Measurements from ENCODE around the gene CCDC86.

Gene CCDC86

DNA sequence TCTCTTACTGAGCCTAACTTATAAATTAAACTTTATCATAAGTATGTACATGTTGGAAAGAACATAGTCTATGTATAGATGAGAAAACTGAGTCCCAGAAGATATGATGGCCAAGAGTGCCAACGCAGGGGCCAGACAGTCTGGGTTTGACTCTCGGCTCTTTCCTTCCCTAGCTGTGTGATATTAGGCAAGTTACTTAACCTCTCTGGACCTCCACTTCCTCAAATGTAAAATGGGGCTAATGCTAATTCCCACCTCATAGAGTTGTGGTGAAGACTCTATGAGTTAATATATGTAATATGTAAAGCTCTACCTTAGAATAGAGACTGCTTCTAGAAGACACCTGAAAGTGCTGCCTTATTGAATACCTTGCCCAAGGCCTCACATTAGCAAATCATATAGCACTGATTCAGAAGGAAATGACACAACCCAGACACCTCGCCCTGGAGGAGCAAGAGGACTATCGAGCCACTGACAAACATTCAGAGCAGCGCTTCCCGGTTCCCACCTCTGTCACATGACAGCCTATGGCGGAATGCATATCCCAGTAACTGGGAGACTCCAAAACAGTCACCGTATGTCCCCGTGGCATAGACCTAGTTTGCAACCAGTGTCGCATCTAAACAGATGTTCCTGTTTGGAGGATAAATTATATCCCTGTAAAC, 11.3 kb upstream of the CCDC86 start:
- no peak for DNase-seq (ENCODE audit: low read depth, low spot score)

DNA sequence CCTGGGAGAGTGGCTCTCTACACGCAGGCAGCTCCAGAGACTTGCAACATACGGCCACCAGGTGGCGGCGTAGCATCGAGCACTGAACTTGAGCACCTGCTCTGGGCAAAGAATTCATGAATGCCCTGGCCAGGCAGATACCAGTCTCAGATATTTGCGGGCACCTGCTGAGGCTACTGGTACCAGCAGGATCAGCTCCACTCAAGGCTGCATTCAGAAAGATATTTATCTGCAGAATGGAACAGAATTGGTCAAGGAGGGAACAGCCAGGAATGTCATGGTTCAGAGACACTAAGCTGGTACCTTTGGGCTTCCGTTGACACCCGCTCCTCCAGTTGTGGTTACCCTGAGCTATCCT, 10.8 kb upstream of the CCDC86 start:
- peak; percentile 47 for DNase-seq (ENCODE audit: low read depth, low spot score)

DNA sequence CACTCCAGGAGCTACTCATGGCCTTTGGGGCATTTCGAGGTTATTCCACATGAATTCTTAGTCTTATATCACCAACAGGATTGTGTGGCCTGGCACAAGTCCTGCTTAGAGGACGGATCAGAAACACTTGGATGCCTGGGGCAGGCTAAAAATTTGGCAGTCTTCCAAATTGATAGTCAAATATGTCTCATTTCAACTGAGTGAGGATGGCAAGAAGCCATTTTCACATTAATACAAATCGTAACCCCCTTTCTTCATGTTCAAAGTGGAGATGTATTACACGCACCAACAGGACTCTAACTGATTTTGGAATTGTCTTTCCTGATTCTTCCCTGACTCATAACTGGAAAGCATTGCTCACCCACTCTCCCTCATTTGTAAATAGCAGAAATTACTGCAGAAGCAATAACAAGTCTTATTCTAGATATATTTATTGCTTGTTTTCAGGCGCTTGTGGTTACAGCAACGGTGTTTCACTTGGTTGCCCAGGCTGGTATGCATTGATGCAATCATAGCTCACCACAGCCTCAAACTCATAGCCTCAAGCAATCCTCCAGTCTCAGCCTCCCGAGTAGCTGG, 10.3 kb upstream of the CCDC86 start:
- no peak for DNase-seq (ENCODE audit: low read depth, low spot score)

GRCh38 chr11:60834742-60835533, 7.0 kb upstream of the CCDC86 start:
- no peak for DNase-seq (ENCODE audit: low read depth, low spot score)

DNA sequence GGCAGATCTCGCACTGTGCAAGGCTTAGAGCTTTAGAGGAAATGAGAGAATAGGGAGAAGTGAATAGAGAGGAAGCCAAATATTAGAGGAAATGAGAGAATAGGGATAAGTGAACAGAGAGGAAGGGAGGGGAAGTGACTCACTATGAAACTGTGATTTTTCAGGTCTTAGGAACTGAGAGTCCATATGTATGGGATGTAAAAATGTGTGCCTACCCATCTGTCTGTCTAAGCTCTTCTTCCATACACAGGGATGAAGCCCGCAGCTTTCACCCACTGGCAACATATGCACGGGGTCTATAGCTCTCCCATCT, 6.4 kb upstream of the CCDC86 start:
- DNase-seq (ENCODE audit: low read depth, low spot score), result no peak

DNA sequence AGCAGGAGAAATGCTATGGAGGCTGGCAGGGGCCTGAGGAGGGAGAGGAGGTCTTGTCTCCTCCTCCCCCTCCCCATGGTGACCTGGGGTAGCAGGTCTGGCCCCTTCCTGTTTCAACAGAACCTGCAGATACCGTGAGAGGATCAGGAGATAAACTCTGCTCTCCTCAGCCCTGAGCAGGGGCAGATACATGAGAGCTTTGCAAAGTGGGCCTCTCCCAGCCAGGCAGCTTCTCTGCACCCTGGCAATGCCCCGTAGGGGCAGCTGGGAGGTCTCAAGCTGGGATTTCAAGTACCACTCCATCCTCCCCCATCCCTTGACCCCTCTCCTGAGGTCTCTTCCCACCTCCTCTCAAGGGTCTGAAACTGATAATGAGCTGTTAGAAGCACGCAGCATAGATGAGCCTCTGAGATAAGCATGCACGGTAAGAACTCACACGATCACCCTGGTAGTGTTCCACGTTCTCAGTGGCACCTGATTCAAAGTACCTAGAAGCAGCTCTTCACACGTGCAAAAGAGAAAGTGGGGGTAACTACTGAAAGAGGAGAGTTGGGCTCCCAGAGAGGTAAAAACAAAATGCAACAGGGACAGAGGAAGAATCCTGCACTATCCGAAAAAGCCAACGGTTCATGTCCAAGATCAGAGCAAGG, 4.9 kb upstream of the CCDC86 start:
- no peak for DNase-seq (ENCODE audit: low read depth, low spot score)

- DNase-seq (ENCODE audit: low read depth, low spot score), result no peak
Observed at GRCh38 chr11:60838132-60838531, 3.8 kb upstream of the CCDC86 start.

GRCh38 chr11:60840470-60841430, 1.2 kb upstream of the CCDC86 start:
- DNase-seq (ENCODE audit: low read depth, low spot score), result no peak

DNA sequence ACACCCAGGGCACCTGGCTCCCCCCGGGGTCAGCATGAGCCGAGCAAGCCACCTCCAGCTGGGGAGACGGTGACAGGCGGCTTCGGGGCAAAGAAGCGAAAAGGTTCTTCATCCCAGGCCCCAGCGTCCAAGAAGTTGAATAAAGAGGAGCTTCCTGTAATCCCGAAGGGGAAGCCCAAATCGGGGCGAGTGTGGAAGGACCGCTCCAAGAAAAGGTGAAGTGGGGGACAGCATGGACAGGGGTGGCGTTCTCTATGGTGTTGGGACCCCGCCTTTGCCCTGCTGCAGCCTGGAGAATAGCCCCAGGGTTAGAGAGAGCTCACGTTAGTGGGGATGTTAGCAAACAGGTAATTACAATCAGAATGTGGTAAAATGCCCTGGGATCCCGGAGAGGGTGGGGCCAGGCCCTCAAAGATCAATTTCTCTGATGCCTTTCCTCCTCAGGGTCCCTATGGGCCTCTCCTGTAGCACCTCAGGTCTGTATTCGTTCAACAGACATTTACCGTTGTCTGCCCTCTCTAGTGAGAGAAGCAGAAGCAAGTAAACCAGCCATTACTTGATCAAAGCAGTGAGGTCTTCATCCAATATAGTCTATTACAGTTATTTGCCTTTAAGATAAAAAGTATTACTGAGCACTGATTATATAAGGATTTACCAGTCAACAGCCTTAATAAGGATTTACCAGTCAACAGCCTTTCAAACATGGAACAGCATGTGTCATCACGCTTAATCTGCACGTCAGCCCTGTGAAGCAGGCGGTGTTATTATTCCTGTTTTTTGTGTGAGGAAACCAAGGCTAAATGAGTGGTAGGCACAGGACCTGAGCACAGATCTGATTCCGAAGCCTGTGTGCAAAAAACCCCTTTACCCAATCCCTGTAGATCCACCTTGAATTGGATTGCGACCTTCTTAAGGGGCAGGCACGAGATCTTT, 1.0 kb downstream of the CCDC86 start:
- no peak for DNase-seq (ENCODE audit: low read depth, low spot score)

GRCh38 chr11:60844045-60844869, 2.3 kb downstream of the CCDC86 start:
- DNase-seq (ENCODE audit: low read depth, low spot score), result no peak

- DNase-seq (ENCODE audit: low read depth, low spot score), result no peak
Observed at GRCh38 chr11:60844870-60845221, 2.9 kb downstream of the CCDC86 start.

GRCh38 chr11:60845338-60845737, 3.4 kb downstream of the CCDC86 start:
- DNase-seq (ENCODE audit: low read depth, low spot score), result no peak

DNA sequence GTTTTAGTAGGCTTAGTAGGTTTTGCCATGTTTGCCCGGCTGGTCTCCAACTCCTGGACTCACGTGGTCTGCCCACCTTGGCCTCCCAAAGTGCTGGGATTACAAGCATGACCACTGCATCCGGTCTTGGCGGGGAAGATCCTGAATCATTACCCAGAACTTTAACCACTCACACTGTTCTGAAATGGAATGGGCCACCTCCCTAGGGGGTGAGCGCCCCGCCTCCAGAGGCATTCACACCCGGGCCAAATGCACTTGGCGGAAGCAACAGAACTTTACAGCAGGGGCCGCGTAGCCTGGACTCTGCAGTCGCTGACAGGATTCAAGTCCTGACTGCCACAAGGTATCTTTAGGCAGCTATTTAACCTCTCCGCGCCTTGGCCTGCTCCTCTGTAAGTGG, 5.4 kb downstream of the CCDC86 start:
- no peak for DNase-seq (ENCODE audit: low read depth, low spot score)

GRCh38 chr11:60847896-60848295, 6.0 kb downstream of the CCDC86 start:
- DNase-seq (ENCODE audit: low read depth, low spot score), result no peak

DNA sequence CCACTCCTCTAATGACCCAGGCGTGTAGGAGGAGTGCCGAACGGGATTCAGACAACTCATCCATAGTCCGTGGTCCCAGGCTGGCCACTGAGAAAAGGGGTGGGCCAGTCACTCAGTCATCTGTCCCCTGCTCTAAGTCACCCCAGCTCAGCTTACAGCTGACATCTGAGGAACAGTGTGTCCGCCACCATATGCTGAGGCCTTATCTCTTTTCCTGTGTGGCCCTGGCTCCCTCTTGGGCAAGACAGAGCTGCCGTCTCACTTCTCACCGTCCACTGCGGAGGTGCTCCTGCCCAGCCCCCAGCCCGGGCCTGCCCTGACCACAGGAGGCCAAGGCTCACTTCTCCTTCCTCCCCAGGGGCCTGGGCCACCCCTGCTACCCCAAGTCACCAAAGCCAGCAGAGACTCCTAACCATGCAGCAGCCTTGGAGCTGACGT, 6.8 kb downstream of the CCDC86 start:
- no peak for DNase-seq (ENCODE audit: low read depth, low spot score)

DNA sequence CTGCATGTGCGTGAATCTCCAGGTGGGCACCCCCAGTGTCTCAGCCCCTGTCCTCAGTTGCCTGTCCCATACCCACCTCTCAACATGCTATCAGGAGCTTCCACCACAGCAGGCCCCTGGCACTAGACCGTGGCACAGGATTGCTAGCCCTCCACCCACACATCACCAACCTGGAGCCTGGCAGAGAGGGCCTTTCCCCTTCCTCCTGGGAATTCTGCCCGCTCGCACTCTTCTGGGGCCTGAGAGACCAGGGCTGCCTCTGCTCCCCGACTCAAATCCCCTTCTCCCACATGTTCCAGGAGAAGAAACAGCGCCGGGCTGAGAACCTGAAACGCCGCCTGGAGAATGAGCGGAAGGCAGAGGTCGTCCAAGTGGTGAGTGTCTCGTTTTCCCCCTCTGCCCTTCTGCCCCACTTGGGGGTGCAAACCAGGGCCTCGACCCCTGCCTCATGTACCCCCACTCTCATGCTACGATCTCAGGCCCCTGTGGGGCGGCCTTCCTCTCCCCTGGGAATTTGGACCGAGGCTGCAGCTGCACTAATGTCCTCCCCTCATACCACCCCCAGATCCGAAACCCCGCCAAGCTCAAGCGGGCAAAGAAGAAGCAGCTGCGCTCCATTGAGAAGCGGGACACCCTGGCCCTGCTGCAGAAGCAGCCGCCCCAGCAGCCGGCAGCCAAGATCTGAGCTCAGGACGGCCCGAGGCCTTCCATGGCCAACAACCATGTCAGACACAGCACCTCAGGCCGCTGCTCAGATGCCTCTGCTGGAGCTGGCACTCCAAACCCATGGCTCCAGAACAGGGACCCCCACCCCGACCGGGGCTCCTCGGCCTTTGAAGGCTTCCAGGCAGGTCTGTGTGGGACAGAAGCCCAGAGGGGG, 8.0 kb downstream of the CCDC86 start:
- no peak for DNase-seq (ENCODE audit: low read depth, low spot score)

- no peak for DNase-seq (ENCODE audit: low read depth, low spot score)
Observed at GRCh38 chr11:60851327-60852104, 9.6 kb downstream of the CCDC86 start.
